Mucosa of descending colon (tissue), 3 donors: ENCODE results near the gene HEPACAM. TPM values are rescaled to one million over a fixed set of nuclear protein-coding genes. Genes with fewer than 3 reads are reported as not detected.
"Not testable (repeated sequence)": the region's sequence is repeated elsewhere in the genome, so short reads cannot be mapped to it uniquely, and the experiment has no call there.

Source experiments
- ATAC-seq: fragments of 200-7000 bp; cut with Tn5 transposase; one replicate; pipeline ENCODE4 v1.9.1; 2020; ENCODE audit warnings: mild to moderate bottlenecking, moderate library complexity
- DNase-seq, 3 donors: peaks; one replicate each; pipeline ENCODE4 v3.0.0-alpha.2; 2020
- H3K36me3 ChIP-seq: fragments of 200-600 bp; one replicate; pipeline ENCODE4 v1.8.0; 2021; ENCODE audit warnings: low read depth, mild to moderate bottlenecking
- H3K4me1 ChIP-seq: fragments of 200-600 bp; one replicate; pipeline ENCODE4 v1.8.0; 2021; ENCODE audit warnings: low read depth, mild to moderate bottlenecking
- H3K4me3 ChIP-seq: fragments of 200-600 bp; one replicate; pipeline ENCODE4 v1.8.0; 2021; ENCODE audit warnings: mild to moderate bottlenecking
- H3K9me3 ChIP-seq: fragments of 200-600 bp; one replicate; pipeline ENCODE4 v1.8.0; 2021; ENCODE audit warnings: mild to moderate bottlenecking
- CTCF ChIP-seq: fragments of 200-600 bp; IDR thresholded peaks from one replicate; pipeline ENCODE4 v1.8.0; 2022; ENCODE audit warnings: antibody characterized with exemption, mild to moderate bottlenecking
- intact Hi-C, 2 donors: fragments of 100-400 bp; cut with DNase I in 1 of 2; cut with micrococcal nuclease in 1 of 2; formaldehyde crosslinking; loops; one replicate each; pipeline versions ENCODE4 v1.11.0 to v1.11.1; 2022; cut with DNase I, micrococcal nuclease
- total RNA-seq, 3 donors: library from RNA; stranded (reverse); fragmentation: NEBNext Ultra II Directional in 2 of 3; extraction: Animal tissue kit (Norgen Biotek cat#: 25700) in 2 of 3; gene quantifications; one replicate each; pipeline versions ENCODE4 v1.2.1 to v1.2.4, GENCODE V29; 2021 to 2023
- donor health status: DM: no; HTN: no; CAD: no; lungs with moderate emphysema.
- donor health status: DM: no; HTN: no; CAD: no.
- donor health status: DM: no; HTN: yes; CAD: no.

HEPACAM gene
- total RNA-seq, 3 donors from 2014 or later = 0.57 TPM; not detected in 2

- no peaks in the 10 kb centered on the region for H3K36me3 ChIP-seq
- intact Hi-C loops = no loop called here
- TF ChIP-seq CTCF = no peak
- DNase-seq = no peak
- ATAC-seq = no peak
- no peak overlapping the region for H3K4me3 ChIP-seq
- no peaks in the 10 kb centered on the region for H3K4me1 ChIP-seq
- H3K9me3 ChIP-seq = peaks cover 4% of the 10 kb centered on the region
Observed at GRCh38 chr11:124977006-124977405, 41.2 kb upstream of the HEPACAM start.

- H3K9me3 ChIP-seq = no peaks in the 10 kb centered on the region
- no peaks in the 10 kb centered on the region for H3K4me1 ChIP-seq
- no peaks in the 10 kb centered on the region for H3K36me3 ChIP-seq
- intact Hi-C loops = no loop called here
- no peak for TF ChIP-seq CTCF
- no peak for ATAC-seq
- no peak overlapping the region for H3K4me3 ChIP-seq
- no peak for DNase-seq
Observed at GRCh38 chr11:124976531-124976930, 40.7 kb upstream of the HEPACAM start.

- no peaks in the 10 kb centered on the region for H3K36me3 ChIP-seq
- ATAC-seq (no peak), DNase-seq (no peak)
- no peaks in the 10 kb centered on the region for H3K9me3 ChIP-seq
- H3K4me3 ChIP-seq = no peak overlapping the region
- intact Hi-C loops = no loop called here
- no peak for TF ChIP-seq CTCF
- no peaks in the 10 kb centered on the region for H3K4me1 ChIP-seq
Observed at GRCh38 chr11:124971810-124972209, 36.0 kb upstream of the HEPACAM start.

GRCh38 chr11:124970925-124971324, 35.1 kb upstream of the HEPACAM start:
- no peak for TF ChIP-seq CTCF
- H3K4me3 ChIP-seq = no peak overlapping the region

GRCh38 chr11:124968197-124968596, 32.4 kb upstream of the HEPACAM start:
- not testable (repeated sequence) for H3K9me3 ChIP-seq, H3K4me3 ChIP-seq, H3K4me1 ChIP-seq, DNase-seq, H3K36me3 ChIP-seq, ATAC-seq
- intact Hi-C loops = loop anchor here in 1 of 2 donors (10.0 kb wide), 1 partner anchor 177 kb away; no protein-coding TSS in a partner anchor

More at GRCh38 chr11:124970925-124971324, 35.1 kb upstream of the HEPACAM start:
- Histone ChIP-seq H3K36me3 (no peaks in the 10 kb centered on the region), H3K4me1 (no peaks in the 10 kb centered on the region), H3K9me3 (no peaks in the 10 kb centered on the region)
- intact Hi-C loops = no loop called here
- ATAC-seq (no peak), DNase-seq (peak in 1 of 3 donors; percentile 7)

GRCh38 chr11:124961972-124962609, 26.2 kb upstream of the HEPACAM start:
- TF ChIP-seq CTCF = peak; percentile 28
- ATAC-seq = peak; percentile 76
- intact Hi-C loops = loop anchor here (5.0 to 10.0 kb wide), 2 partner anchors 180 to 183 kb away; no protein-coding TSS in a partner anchor

More at GRCh38 chr11:124961972-124962609, 26.2 kb upstream of the HEPACAM start:
- Histone ChIP-seq H3K4me3 (no peak overlapping the region), H3K9me3 (no peaks in the 10 kb centered on the region), H3K36me3 (no peaks in the 10 kb centered on the region), H3K4me1 (no peaks in the 10 kb centered on the region)
- DNase-seq = peak in 1 of 3 donors; percentile 51
